CD4-positive, alpha-beta T cell (primary cell): ENCODE results near the gene HIVEP3. TPM values are rescaled to one million over a fixed set of nuclear protein-coding genes. Genes with fewer than 3 reads are reported as not detected.

Source experiments
- ATAC-seq: fragments of 200-7000 bp; cut with Tn5 transposase; one replicate; pipeline ENCODE4 v1.10.0; 2022; ENCODE audit warnings: mild to moderate bottlenecking; ENCODE audit not compliant: poor library complexity
- CTCF ChIA-PET: fragments of 350-600 bp; sonication (Branson Sonifier 250); formaldehyde crosslinking; loops from one replicate; lab custom pipeline; 2021; ENCODE audit warnings: antibody characterized with exemption, inconsistent platforms; lab: Charles Lee
- POLR2A ChIA-PET: fragments of 350-600 bp; sonication (Branson Sonifier 250); formaldehyde crosslinking; loops from one replicate; lab custom pipeline; 2021; ENCODE audit warnings: antibody characterized with exemption, inconsistent platforms; lab: Charles Lee
- DNase-seq, 14 experiments: peaks; one replicate each; pipeline ENCODE4 v3.0.0-alpha.2; 2013 to 2020; ENCODE audit warnings: mixed read lengths in 2 of 14
- H3K27ac ChIP-seq, 2 donors: one replicate each; pipeline versions ENCODE4 v1.5.1 to v1.7.0; 2013; ENCODE audit warnings: low read length in 2 of 2, low read depth in 1 of 2, mild to moderate bottlenecking in 1 of 2
- H3K27me3 ChIP-seq, 2 experiments: 1 replicate in 1 of 2; 2 replicates in 1 of 2; pipeline versions ENCODE4 v1.6.1 to v1.7.0; 2013; ENCODE audit warnings: low read length in 2 of 2, control low read depth in 1 of 2, mild to moderate bottlenecking in 1 of 2, moderate library complexity in 1 of 2; ENCODE audit not compliant: insufficient read depth in 2 of 2, control insufficient read depth in 1 of 2
- H3K36me3 ChIP-seq: one replicate; pipeline ENCODE4 v1.6.1; 2013; ENCODE audit warnings: low read length, control low read depth; ENCODE audit not compliant: insufficient read depth
- H3K4me1 ChIP-seq: one replicate; pipeline ENCODE4 v1.6.1; 2013; ENCODE audit warnings: low read length, control low read depth; ENCODE audit not compliant: insufficient read depth
- H3K4me3 ChIP-seq: one replicate; pipeline ENCODE4 v1.5.1; 2013; ENCODE audit warnings: mild to moderate bottlenecking, low read length, moderate library complexity
- H3K9me3 ChIP-seq, 2 experiments: 1 replicate in 1 of 2; 2 replicates in 1 of 2; pipeline versions ENCODE4 v1.6.1 to v1.7.0; 2013; ENCODE audit warnings: low read length in 2 of 2, mild to moderate bottlenecking in 2 of 2, control low read depth in 1 of 2, moderate library complexity in 1 of 2; ENCODE audit not compliant: control insufficient read depth in 1 of 2, insufficient read depth in 1 of 2
- H3K27ac Mint-ChIP-seq: one replicate; pipeline ENCODE4 v1.8.0; 2020; ENCODE audit warnings: mixed read lengths
- H3K27me3 Mint-ChIP-seq: one replicate; pipeline ENCODE4 v1.8.0; 2021; ENCODE audit warnings: mixed read lengths
- H3K36me3 Mint-ChIP-seq: one replicate; pipeline ENCODE4 v1.8.0; 2021; ENCODE audit warnings: low read depth, mixed read lengths
- H3K4me1 Mint-ChIP-seq: one replicate; pipeline ENCODE4 v1.8.0; 2021; ENCODE audit warnings: low read depth, mixed read lengths
- H3K4me3 Mint-ChIP-seq: one replicate; pipeline ENCODE4 v1.8.0; 2020; ENCODE audit warnings: mild to moderate bottlenecking, mixed read lengths
- H3K9me3 Mint-ChIP-seq: one replicate; pipeline ENCODE4 v1.8.0; 2020; ENCODE audit warnings: mixed read lengths
- CTCF ChIP-seq: fragments of 200-600 bp; IDR thresholded peaks from one replicate; pipeline ENCODE4 v1.8.0; 2022; ENCODE audit warnings: antibody characterized with exemption, mild to moderate bottlenecking
- intact Hi-C, 2 experiments: fragments of 100-400 bp; cut with DNase I in 1 of 2; cut with micrococcal nuclease in 1 of 2; formaldehyde crosslinking; loops; one replicate each; pipeline versions ENCODE4 v1.15.1 to v1.9.0; 2023 to 2025; cut with DNase I, micrococcal nuclease
- total RNA-seq, 174 experiments: library from RNA in 2 of 174; stranded (reverse) in 2 of 174; gene quantifications; one replicate each; pipeline ENCODE4 v1.2.3 and lab custom pipeline; 2021 to 2026

The HIVEP3 gene
- total RNA-seq, 2 experiments from 2014 or later = 5.1 to 5.4 TPM

GRCh38 chr1:41764656-41765055, 154.1 kb downstream of the HIVEP3 start:
- ATAC-seq (no peak), DNase-seq (no peak)
- intact Hi-C loops = no loop called here
- H3K36me3 ChIP-seq = no peaks in the 10 kb centered on the region
- no peaks in the 10 kb centered on the region for H3K36me3 Mint-ChIP-seq
- TF ChIP-seq CTCF = no peak
- ChIA-PET CTCF (no interaction called here), POLR2A (no interaction called here)
- peaks cover 7 to 14% of the 10 kb centered on the region in 2 experiments for H3K9me3 ChIP-seq
- no peak overlapping the region for H3K27ac Mint-ChIP-seq
- no peak overlapping the region for H3K4me3 Mint-ChIP-seq
- no peaks in the 10 kb centered on the region for H3K4me1 Mint-ChIP-seq
- peaks cover 3% of the 10 kb centered on the region for H3K4me1 ChIP-seq
- no peaks in the 10 kb centered on the region for H3K27me3 Mint-ChIP-seq
- no peaks in the 10 kb centered on the region for H3K27me3 ChIP-seq
- H3K27ac ChIP-seq = no peak overlapping the region
- H3K4me3 ChIP-seq = no peak overlapping the region
- H3K9me3 Mint-ChIP-seq = peaks cover 3% of the 10 kb centered on the region

- DNase-seq (no peak), ATAC-seq (no peak)
- H3K27me3 Mint-ChIP-seq = no peaks in the 10 kb centered on the region
- no peak overlapping the region for H3K27ac Mint-ChIP-seq
- CTCF ChIA-PET = no interaction called here
- intact Hi-C loops = no loop called here
- Histone ChIP-seq H3K4me3 (no peak overlapping the region), H3K36me3 (no peaks in the 10 kb centered on the region), H3K9me3 (peaks cover 7 to 14% of the 10 kb centered on the region in 2 experiments), H3K27ac (no peak overlapping the region), H3K27me3 (no peaks in the 10 kb centered on the region), H3K4me1 (peaks cover 3% of the 10 kb centered on the region)
- H3K9me3 Mint-ChIP-seq = peaks cover 3% of the 10 kb centered on the region
- H3K4me3 Mint-ChIP-seq = no peak overlapping the region
- TF ChIP-seq CTCF = no peak
- no peaks in the 10 kb centered on the region for H3K4me1 Mint-ChIP-seq
- no peaks in the 10 kb centered on the region for H3K36me3 Mint-ChIP-seq
- POLR2A ChIA-PET = no interaction called here
Observed at GRCh38 chr1:41762777-41763176, 155.9 kb downstream of the HIVEP3 start.

- Histone ChIP-seq H3K4me3 (no peak overlapping the region), H3K4me1 (peaks cover 3% of the 10 kb centered on the region), H3K9me3 (peaks cover 7 to 14% of the 10 kb centered on the region in 2 experiments), H3K27me3 (no peaks in the 10 kb centered on the region), H3K36me3 (no peaks in the 10 kb centered on the region), H3K27ac (no peak overlapping the region)
- no peak for TF ChIP-seq CTCF
- Mint-ChIP-seq H3K4me3 (no peak overlapping the region), H3K27ac (no peak overlapping the region), H3K9me3 (peaks cover 3% of the 10 kb centered on the region), H3K36me3 (no peaks in the 10 kb centered on the region), H3K27me3 (no peaks in the 10 kb centered on the region), H3K4me1 (no peaks in the 10 kb centered on the region)
- ChIA-PET CTCF (no interaction called here), POLR2A (no interaction called here)
- no peak for DNase-seq
- ATAC-seq = no peak
- intact Hi-C loops = no loop called here
Observed at GRCh38 chr1:41762251-41762650, 156.5 kb downstream of the HIVEP3 start.
